DOHH2 (cell line): ENCODE results near the gene GALR3.

ENCODE experiments used
- EZH2phosphoT487 ChIP-seq: fragments of 200-600 bp; sonication (generic); IDR thresholded peaks from 2 replicates; pipeline ENCODE4 v1.6.1; 2017; ENCODE audit warnings: borderline replicate concordance, mild to moderate bottlenecking, antibody characterized with exemption, low read length, moderate library complexity, mixed read lengths
- TF ChIP-seq, protein P1 (sequence below): fragments of 200-600 bp; sonication (generic); IDR thresholded peaks from one replicate; pipeline ENCODE4 v1.5.1; 2014; ENCODE audit warnings: antibody characterized with exemption, mild to moderate bottlenecking, low read depth, low read length; ENCODE audit not compliant: poor library complexity, severe bottlenecking

DNA sequence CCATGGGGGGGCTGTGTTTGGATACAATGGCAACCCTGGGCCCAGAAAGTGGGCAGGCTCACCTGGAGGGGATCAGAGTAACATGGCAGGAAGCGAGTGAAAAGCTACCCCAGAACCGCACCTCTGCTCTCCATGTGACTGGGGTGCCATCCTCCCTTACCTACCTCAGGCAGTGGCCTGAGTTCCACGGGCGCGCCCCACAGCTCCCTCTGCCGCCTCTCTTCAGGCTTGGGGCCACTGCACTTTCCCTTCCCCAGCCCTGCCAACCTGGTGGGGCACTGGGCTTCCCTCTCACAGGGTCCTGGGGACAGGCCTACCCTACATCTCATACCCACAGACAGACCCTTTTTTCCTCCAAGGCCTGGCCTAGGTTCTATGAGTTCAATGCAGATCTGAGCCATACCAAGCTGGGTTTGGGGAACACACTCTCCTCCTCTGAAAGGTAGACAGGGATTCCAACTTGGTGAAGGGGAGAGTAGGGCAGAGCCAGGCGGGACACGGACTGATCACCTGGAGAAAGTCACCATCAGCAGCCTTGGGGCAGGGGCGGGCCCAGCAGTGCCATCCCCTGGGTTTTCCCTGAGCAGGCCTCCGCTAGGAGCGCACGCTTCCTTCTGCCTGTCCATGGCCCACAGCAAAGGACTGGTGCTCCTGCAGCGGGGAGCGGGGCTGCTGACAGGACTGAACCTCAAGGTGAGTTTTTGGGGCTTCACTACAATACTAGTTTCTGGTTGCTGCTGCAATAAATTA is 7.1 kb downstream of the GALR3 start:
- TF ChIP-seq, protein P1, sequence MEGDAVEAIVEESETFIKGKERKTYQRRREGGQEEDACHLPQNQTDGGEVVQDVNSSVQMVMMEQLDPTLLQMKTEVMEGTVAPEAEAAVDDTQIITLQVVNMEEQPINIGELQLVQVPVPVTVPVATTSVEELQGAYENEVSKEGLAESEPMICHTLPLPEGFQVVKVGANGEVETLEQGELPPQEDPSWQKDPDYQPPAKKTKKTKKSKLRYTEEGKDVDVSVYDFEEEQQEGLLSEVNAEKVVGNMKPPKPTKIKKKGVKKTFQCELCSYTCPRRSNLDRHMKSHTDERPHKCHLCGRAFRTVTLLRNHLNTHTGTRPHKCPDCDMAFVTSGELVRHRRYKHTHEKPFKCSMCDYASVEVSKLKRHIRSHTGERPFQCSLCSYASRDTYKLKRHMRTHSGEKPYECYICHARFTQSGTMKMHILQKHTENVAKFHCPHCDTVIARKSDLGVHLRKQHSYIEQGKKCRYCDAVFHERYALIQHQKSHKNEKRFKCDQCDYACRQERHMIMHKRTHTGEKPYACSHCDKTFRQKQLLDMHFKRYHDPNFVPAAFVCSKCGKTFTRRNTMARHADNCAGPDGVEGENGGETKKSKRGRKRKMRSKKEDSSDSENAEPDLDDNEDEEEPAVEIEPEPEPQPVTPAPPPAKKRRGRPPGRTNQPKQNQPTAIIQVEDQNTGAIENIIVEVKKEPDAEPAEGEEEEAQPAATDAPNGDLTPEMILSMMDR = no peak
- TF ChIP-seq EZH2phosphoT487 = no peak
